H1 (cell line): ENCODE results near the gene C19orf47. TPM values are rescaled to one million over a fixed set of nuclear protein-coding genes. Genes with fewer than 3 reads are reported as not detected.

Experiments used
- CBX8 ChIP-seq: fragments of 300-800, 300-1000 bp; sonication (generic); IDR thresholded peaks from 2 replicates; pipeline ENCODE4 v1.7.1; 2016; ENCODE audit warnings: low read depth, low read length, borderline replicate concordance
- CHD1 ChIP-seq: IDR thresholded peaks from 2 replicates; pipeline ENCODE4 v1.6.1; 2012; ENCODE audit warnings: low read depth, low read length, improper control_type of control experiment
- CTBP2 ChIP-seq: IDR thresholded peaks from 2 replicates; pipeline ENCODE4 v1.7.0; 2011; ENCODE audit warnings: borderline replicate concordance, mild to moderate bottlenecking, moderate library complexity, mixed read lengths, low read length; ENCODE audit not compliant: insufficient read depth, insufficient read length
- GABPA ChIP-seq: IDR thresholded peaks from 2 replicates; pipeline ENCODE4 v1.6.1; 2011; ENCODE audit warnings: mild to moderate bottlenecking, low read length, moderate library complexity, borderline replicate concordance; ENCODE audit not compliant: insufficient read depth
- RAD21 ChIP-seq, 2 experiments: IDR thresholded peaks in 1 of 2; conservative IDR thresholded peaks in 1 of 2; 2 replicates each; pipeline ENCODE4 v1.6.1; 2011; ENCODE audit warnings: low read depth in 2 of 2, low read length in 2 of 2, improper control_type of control experiment in 1 of 2, inconsistent platforms in 1 of 2, mild to moderate bottlenecking in 1 of 2, moderate library complexity in 1 of 2
- YY1 ChIP-seq: IDR thresholded peaks from 2 replicates; pipeline ENCODE4 v1.6.1; 2011; ENCODE audit warnings: low read depth, mild to moderate bottlenecking, low read length
- polyA plus RNA-seq, 7 experiments: library from polyadenylated mRNA; depleted of rRNA in 3 of 7; stranded (reverse) in 5 of 7; unstranded in 2 of 7; fragments of >200 nt in 5 of 7; fragments of 200-250 nt in 2 of 7; gene quantifications; 1 replicate in 5 of 7; 2 replicates in 1 of 7; 4 replicates in 1 of 7; pipeline versions ENCODE4 v1.2.1 to v1.2.3, GENCODE V29; 2011 to 2013; ENCODE audit warnings: missing spikeins in 2 of 7, mixed read lengths in 2 of 7
- total RNA-seq: library from RNA; stranded (reverse); fragmentation: NEBNext Ultra II Directional; extraction: Animal tissue kit (Norgen Biotek cat#: 25700); gene quantifications from 2 replicates; pipeline ENCODE4 v1.2.1, GENCODE V29; 2021

Gene C19orf47
- total and polyA plus RNA-seq, 2 of the 8 experiments (the other 6 are each of a cell fraction or from before 2014, with no cell fraction given), result 17.8 to 27.3 TPM

DNA sequence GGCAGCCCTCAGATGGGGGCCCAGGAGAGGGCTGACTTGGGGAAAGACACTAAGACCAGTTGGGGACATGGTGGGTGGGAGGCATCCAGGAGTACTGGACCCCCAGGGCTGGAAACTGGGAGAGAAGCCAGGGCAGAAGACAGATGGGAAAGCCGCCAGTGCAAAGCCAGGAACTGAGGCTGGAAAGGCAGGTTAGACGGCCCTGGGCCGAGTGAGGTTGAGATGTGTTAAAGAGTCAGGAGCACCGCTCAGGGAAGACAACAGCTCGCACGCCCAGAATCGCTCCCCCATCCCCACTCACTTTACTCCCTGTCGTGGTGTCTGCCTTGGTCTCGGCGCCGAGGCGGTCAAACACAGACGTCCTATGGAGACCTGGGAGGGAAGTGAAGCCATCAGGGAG is 24.5 kb downstream of the C19orf47 start (continued):
- TF ChIP-seq CBX8 (no peak), CTBP2 (no peak), GABPA (no peak), CHD1 (no peak), RAD21 (IDR thresholded peaks at IDR 0.05 in 1 of 2, conservative IDR thresholded peaks at IDR 0.05 in 1 of 2; ENCODE audit: low read depth in 2 of 2, low read length in 2 of 2) (no peak), YY1 (no peak)
- TF ChIP-seq, all 59 proteins: peak for 0
